Osteoblast (primary cell): ENCODE data around the gene CAP2. TPM values are rescaled to one million over a fixed set of nuclear protein-coding genes. Genes with fewer than 3 reads are reported as not detected.

ENCODE experiments used
- DNase-seq: peaks from one replicate; pipeline ENCODE4 v3.0.0; 2011; ENCODE audit warnings: low spot score, mixed read lengths; ENCODE audit not compliant: insufficient read length; ENCODE audit errors: missing footprints
- H2AFZ ChIP-seq: 2 replicates; pipeline ENCODE4 v1.6.0; 2011; ENCODE audit warnings: mild to moderate bottlenecking, low read length
- H3K27ac ChIP-seq: 2 replicates; pipeline ENCODE4 v1.5.1; 2011; ENCODE audit warnings: mild to moderate bottlenecking, low read depth, low read length, moderate library complexity
- H3K27me3 ChIP-seq: 2 replicates; pipeline ENCODE4 v1.6.0; 2012; ENCODE audit warnings: mild to moderate bottlenecking, control low read depth, inconsistent platforms, low read length, moderate library complexity; ENCODE audit not compliant: insufficient read depth
- H3K36me3 ChIP-seq: 2 replicates; pipeline ENCODE4 v1.5.1; 2011; ENCODE audit warnings: mild to moderate bottlenecking, low read length, control low read depth, moderate library complexity; ENCODE audit not compliant: insufficient read depth
- H3K4me1 ChIP-seq: 2 replicates; pipeline ENCODE4 v1.5.1; 2011; ENCODE audit warnings: mild to moderate bottlenecking, low read length, control low read depth, moderate library complexity; ENCODE audit not compliant: insufficient read depth
- H3K4me2 ChIP-seq: 2 replicates; pipeline ENCODE4 v1.6.0; 2011; ENCODE audit warnings: mild to moderate bottlenecking, low read length; ENCODE audit not compliant: insufficient read depth
- H3K4me3 ChIP-seq: fragments of 200-600 bp; sonication (generic); 3 replicates; pipeline ENCODE4 v1.5.1; 2012; ENCODE audit warnings: mild to moderate bottlenecking, low read length, inconsistent platforms; ENCODE audit not compliant: insufficient read depth
- H3K79me2 ChIP-seq: 2 replicates; pipeline ENCODE4 v1.6.0; 2012; ENCODE audit warnings: mild to moderate bottlenecking, low read length, control low read depth, inconsistent platforms; ENCODE audit not compliant: insufficient read depth
- H3K9me3 ChIP-seq: 2 replicates; pipeline ENCODE4 v1.5.1; 2011; ENCODE audit warnings: low read depth, low read length, control low read depth
- H4K20me1 ChIP-seq: 2 replicates; pipeline ENCODE4 v1.6.0; 2012; ENCODE audit warnings: mild to moderate bottlenecking, low read length, control low read depth; ENCODE audit not compliant: insufficient read depth
- CTCF ChIP-seq: IDR thresholded peaks from 2 replicates; pipeline ENCODE4 v1.5.1; 2011; ENCODE audit warnings: mild to moderate bottlenecking, low read depth, low read length, moderate library complexity; ENCODE audit errors: extremely low read depth
- total RNA-seq: library from RNA; depleted of rRNA; stranded (reverse); fragments of >200 nt; gene quantifications from 2 replicates; pipeline ENCODE4 v1.2.3, GENCODE V29; 2012

CAP2 gene
- total RNA-seq, 1 donor, result 12.3 TPM

GRCh38 chr6:17442196-17442595 lies 48.8 kb downstream of the CAP2 start:
- Histone ChIP-seq H3K4me1 (peaks cover 4% of the 10 kb centered on the region), H2AFZ (no peak overlapping the region), H3K4me2 (no peak overlapping the region), H3K27me3 (no peaks in the 10 kb centered on the region), H3K4me3 (no peak overlapping the region), H3K79me2 (no peaks in the 10 kb centered on the region), H3K36me3 (no peaks in the 10 kb centered on the region), H3K27ac (no peak overlapping the region), H3K9me3 (no peaks in the 10 kb centered on the region), H4K20me1 (no peaks in the 10 kb centered on the region)
- no peak for TF ChIP-seq CTCF
- no peak for DNase-seq

- Histone ChIP-seq H3K4me3 (no peak overlapping the region), H3K79me2 (no peaks in the 10 kb centered on the region), H2AFZ (no peak overlapping the region), H3K36me3 (no peaks in the 10 kb centered on the region), H3K9me3 (no peaks in the 10 kb centered on the region), H3K27ac (no peak overlapping the region), H4K20me1 (no peaks in the 10 kb centered on the region), H3K4me2 (no peak overlapping the region), H3K4me1 (peaks cover 10% of the 10 kb centered on the region), H3K27me3 (no peaks in the 10 kb centered on the region)
- DNase-seq, result no peak
- no peak for TF ChIP-seq CTCF
Observed at GRCh38 chr6:17446713-17447112, 53.3 kb downstream of the CAP2 start.

GRCh38 chr6:17448165-17448564 lies 54.8 kb downstream of the CAP2 start:
- Histone ChIP-seq H3K4me3 (no peak overlapping the region), H3K4me1 (peaks cover 10% of the 10 kb centered on the region), H3K9me3 (no peaks in the 10 kb centered on the region), H2AFZ (no peak overlapping the region), H3K27ac (no peak overlapping the region), H4K20me1 (no peaks in the 10 kb centered on the region), H3K36me3 (no peaks in the 10 kb centered on the region), H3K79me2 (no peaks in the 10 kb centered on the region), H3K27me3 (no peaks in the 10 kb centered on the region), H3K4me2 (no peak overlapping the region)
- TF ChIP-seq CTCF, result no peak
- DNase-seq, result no peak

- Histone ChIP-seq H3K36me3 (no peaks in the 10 kb centered on the region), H3K4me3 (no peak overlapping the region), H4K20me1 (no peaks in the 10 kb centered on the region), H3K9me3 (no peaks in the 10 kb centered on the region), H3K27me3 (no peaks in the 10 kb centered on the region), H3K27ac (no peak overlapping the region), H3K79me2 (no peaks in the 10 kb centered on the region), H3K4me1 (peaks cover 15% of the 10 kb centered on the region), H2AFZ (no peak overlapping the region), H3K4me2 (no peak overlapping the region)
- no peak for DNase-seq
- TF ChIP-seq CTCF, result no peak
Observed at GRCh38 chr6:17450397-17450796, 57.0 kb downstream of the CAP2 start.
